HEK293 (cell line): ENCODE measurements around the gene DENND2A.

Experiments used
- GFI1B ChIP-seq: fragments of 450-650 bp; formaldehyde crosslinking; IDR thresholded peaks from 2 replicates; pipeline ENCODE4 v1.5.1; 2016; ENCODE audit warnings: missing biosample characterization, missing genetic modification characterization
- GLI2 ChIP-seq: fragments of 450-650 bp; formaldehyde crosslinking; IDR thresholded peaks from 2 replicates; pipeline ENCODE4; 2017; ENCODE audit warnings: missing biosample characterization, missing genetic modification characterization, low read depth, borderline replicate concordance
- KLF7 ChIP-seq: fragments of 450-650 bp; formaldehyde crosslinking; IDR thresholded peaks from 2 replicates; pipeline ENCODE4 v1.5.1; 2016; ENCODE audit warnings: missing biosample characterization, missing genetic modification characterization, borderline replicate concordance
- KLF9 ChIP-seq: fragments of 450-650 bp; formaldehyde crosslinking; IDR thresholded peaks from 2 replicates; pipeline ENCODE4 v1.5.1; 2016; ENCODE audit warnings: missing biosample characterization, missing genetic modification characterization, low read depth
- ZBTB17 ChIP-seq: fragments of 450-650 bp; formaldehyde crosslinking; IDR thresholded peaks from 2 replicates; pipeline ENCODE4 v1.5.1; 2016; ENCODE audit warnings: missing biosample characterization, missing genetic modification characterization
- ZNF114 ChIP-seq: fragments of 450-650 bp; formaldehyde crosslinking; IDR thresholded peaks from 2 replicates; pipeline ENCODE4 v1.5.0; 2017; ENCODE audit warnings: missing biosample characterization, missing genetic modification characterization
- ZNF132 ChIP-seq: fragments of 450-650 bp; formaldehyde crosslinking; IDR thresholded peaks from 2 replicates; pipeline ENCODE4 v1.5.1; 2017; ENCODE audit warnings: missing biosample characterization, missing genetic modification characterization, borderline replicate concordance
- ZNF133 ChIP-seq: fragments of 450-650 bp; formaldehyde crosslinking; IDR thresholded peaks from 2 replicates; pipeline ENCODE4 v1.5.1; 2016; ENCODE audit warnings: missing biosample characterization, missing genetic modification characterization
- ZNF184 ChIP-seq: fragments of 450-650 bp; IDR thresholded peaks from 2 replicates; pipeline ENCODE4 v1.5.1; 2018; ENCODE audit warnings: missing biosample characterization, mild to moderate bottlenecking, missing genetic modification characterization
- ZNF202 ChIP-seq: fragments of 450-650 bp; formaldehyde crosslinking; IDR thresholded peaks from 2 replicates; pipeline ENCODE4 v1.5.1; 2016; ENCODE audit warnings: missing biosample characterization, missing genetic modification characterization, borderline replicate concordance
- ZNF24 ChIP-seq: fragments of 450-650 bp; formaldehyde crosslinking; IDR thresholded peaks from 2 replicates; pipeline ENCODE4 v1.5.1; 2016; ENCODE audit warnings: missing biosample characterization, missing genetic modification characterization
- ZNF311 ChIP-seq: fragments of 450-650 bp; formaldehyde crosslinking; IDR thresholded peaks from 2 replicates; pipeline ENCODE4 v1.5.1; 2017; ENCODE audit warnings: missing biosample characterization, missing genetic modification characterization, borderline replicate concordance
- ZNF366 ChIP-seq: fragments of 450-650 bp; formaldehyde crosslinking; conservative IDR thresholded peaks from 2 replicates; pipeline ENCODE4 v1.5.1; 2016; ENCODE audit warnings: missing biosample characterization, missing genetic modification characterization
- ZNF416 ChIP-seq: fragments of 450-650 bp; formaldehyde crosslinking; IDR thresholded peaks from 2 replicates; pipeline ENCODE4 v1.5.1; 2016; ENCODE audit warnings: missing biosample characterization, missing genetic modification characterization
- ZNF530 ChIP-seq: fragments of 450-650 bp; formaldehyde crosslinking; IDR thresholded peaks from 2 replicates; pipeline ENCODE4 v1.5.1; 2016; ENCODE audit warnings: low read depth, missing biosample characterization, missing genetic modification characterization
- ZNF585B ChIP-seq: fragments of 450-650 bp; formaldehyde crosslinking; IDR thresholded peaks from 2 replicates; pipeline ENCODE4 v1.5.1; 2016; ENCODE audit warnings: missing biosample characterization, missing genetic modification characterization
- ZNF623 ChIP-seq: fragments of 450-650 bp; formaldehyde crosslinking; IDR thresholded peaks from 2 replicates; pipeline ENCODE4 v1.5.1; 2016; ENCODE audit warnings: missing biosample characterization, missing genetic modification characterization
- ZNF768 ChIP-seq: fragments of 450-650 bp; formaldehyde crosslinking; IDR thresholded peaks from 2 replicates; pipeline ENCODE4 v1.5.1; 2018; ENCODE audit warnings: missing biosample characterization, mild to moderate bottlenecking, missing genetic modification characterization
- ZNF776 ChIP-seq: fragments of 450-650 bp; formaldehyde crosslinking; IDR thresholded peaks from 2 replicates; pipeline ENCODE4 v1.5.0; 2017; ENCODE audit warnings: missing biosample characterization, missing genetic modification characterization, borderline replicate concordance
- ZNF837 ChIP-seq: fragments of 450-650 bp; formaldehyde crosslinking; IDR thresholded peaks from 2 replicates; pipeline ENCODE4 v1.5.1; 2016; ENCODE audit warnings: missing biosample characterization, missing genetic modification characterization
- TF ChIP-seq, protein P1 (sequence below): fragments of 450-650 bp; formaldehyde crosslinking; IDR thresholded peaks from 2 replicates; pipeline ENCODE4 v1.5.1; 2016; ENCODE audit warnings: missing biosample characterization, missing genetic modification characterization
- TF ChIP-seq, protein P2 (sequence below): fragments of 450-650 bp; formaldehyde crosslinking; conservative IDR thresholded peaks from 2 replicates; pipeline ENCODE4 v1.5.1; 2016; ENCODE audit warnings: low read depth, missing biosample characterization, missing genetic modification characterization
- TF ChIP-seq, protein P3 (sequence below): fragments of 450-650 bp; formaldehyde crosslinking; IDR thresholded peaks from 2 replicates; pipeline ENCODE4 v1.5.1; 2016; ENCODE audit warnings: missing biosample characterization, missing genetic modification characterization
- TF ChIP-seq, protein P4 (sequence below): fragments of 450-650 bp; formaldehyde crosslinking; IDR thresholded peaks from 2 replicates; pipeline ENCODE4 v1.5.1; 2016; ENCODE audit warnings: missing biosample characterization, missing genetic modification characterization
- TF ChIP-seq, protein P5 (sequence below): fragments of 450-650 bp; formaldehyde crosslinking; IDR thresholded peaks from 2 replicates; pipeline ENCODE4 v1.5.1; 2017; ENCODE audit warnings: missing biosample characterization, mild to moderate bottlenecking, missing genetic modification characterization, moderate library complexity
- TF ChIP-seq, protein P6 (sequence below): fragments of 450-650 bp; formaldehyde crosslinking; IDR thresholded peaks from 2 replicates; pipeline ENCODE4 v1.5.0; 2017; ENCODE audit warnings: missing biosample characterization, missing genetic modification characterization, borderline replicate concordance
- TF ChIP-seq, protein P7 (sequence below): fragments of 450-650 bp; formaldehyde crosslinking; IDR thresholded peaks from 2 replicates; pipeline ENCODE4 v1.5.1; 2016; ENCODE audit warnings: missing biosample characterization, missing genetic modification characterization

DENND2A gene

DNA sequence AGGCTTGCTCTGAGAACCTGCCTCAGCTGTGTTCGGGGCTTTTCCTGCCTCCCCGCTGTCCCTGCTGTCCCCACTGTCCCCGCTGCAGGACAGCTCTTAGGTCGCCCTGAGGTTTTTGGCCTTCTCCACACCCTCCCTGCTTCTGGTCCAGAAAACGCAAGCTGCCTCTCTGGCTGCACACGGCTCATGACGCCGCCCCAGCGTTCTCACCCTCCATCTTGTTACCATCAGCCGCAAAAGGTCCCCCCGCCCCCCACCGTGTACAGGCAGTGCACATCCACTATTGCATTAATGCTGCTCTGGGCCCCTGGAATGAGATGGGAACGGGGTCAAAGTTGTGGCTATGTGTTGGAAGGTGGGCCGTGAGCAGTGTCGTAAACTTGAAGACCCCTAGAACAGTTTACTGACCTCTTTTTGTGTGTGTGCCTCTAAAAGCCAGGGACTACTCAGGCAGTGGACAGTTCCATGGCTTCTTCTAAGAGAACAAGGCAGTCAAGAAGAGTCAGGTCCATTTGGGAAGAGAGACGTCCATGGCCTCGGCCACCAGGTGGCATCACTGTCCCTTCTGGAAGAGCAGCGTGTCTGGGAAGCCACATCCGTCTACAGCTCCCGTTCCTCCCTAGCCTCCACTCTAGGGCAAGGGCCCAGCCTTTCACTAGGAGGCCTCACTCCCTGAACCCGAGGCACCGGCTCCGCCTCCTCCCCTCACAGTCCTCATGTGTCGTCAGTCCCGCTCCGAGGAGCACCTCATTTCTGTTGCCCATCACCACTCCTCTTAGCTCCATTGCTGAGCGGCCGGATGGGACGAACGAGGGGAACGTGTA is 122.9 kb downstream of the DENND2A start (continued):
- TF ChIP-seq KLF7 (no peak), ZNF623 (tag by site-specific recombination) (no peak), ZNF768 (tag by site-specific recombination) (no peak), GFI1B (tag by site-specific recombination) (no peak), GLI2 (tag by site-specific recombination) (no peak), ZNF837 (no peak), KLF9 (tag by site-specific recombination) (no peak), ZNF311 (no peak), ZNF114 (tag by site-specific recombination) (no peak), ZNF202 (no peak), ZNF132 (tag by site-specific recombination) (no peak), ZNF585B (no peak), ZNF24 (tag by site-specific recombination) (0 out of 2 replicates have a peak, but pooled peaks have one; percentile 57), ZNF416 (tag by site-specific recombination) (no peak), ZNF776 (tag by site-specific recombination) (no peak), ZNF133 (tag by site-specific recombination) (no peak), ZNF366 (no peak), ZBTB17 (tag by site-specific recombination) (peak; percentile 74), ZNF530 (tag by site-specific recombination) (no peak), ZNF184 (no peak; the same call in 1 of the 2 replicates)
- TF ChIP-seq, protein P1, sequence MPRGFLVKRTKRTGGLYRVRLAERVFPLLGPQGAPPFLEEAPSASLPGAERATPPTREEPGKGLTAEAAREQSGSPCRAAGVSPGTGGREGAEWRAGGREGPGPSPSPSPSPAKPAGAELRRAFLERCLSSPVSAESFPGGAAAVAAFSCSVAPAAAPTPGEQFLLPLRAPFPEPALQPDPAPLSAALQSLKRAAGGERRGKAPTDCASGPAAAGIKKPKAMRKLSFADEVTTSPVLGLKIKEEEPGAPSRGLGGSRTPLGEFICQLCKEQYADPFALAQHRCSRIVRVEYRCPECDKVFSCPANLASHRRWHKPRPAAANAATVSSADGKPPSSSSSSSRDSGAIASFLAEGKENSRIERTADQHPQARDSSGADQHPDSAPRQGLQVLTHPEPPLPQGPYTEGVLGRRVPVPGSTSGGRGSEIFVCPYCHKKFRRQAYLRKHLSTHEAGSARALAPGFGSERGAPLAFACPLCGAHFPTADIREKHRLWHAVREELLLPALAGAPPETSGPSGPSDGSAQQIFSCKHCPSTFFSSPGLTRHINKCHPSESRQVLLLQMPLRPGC: no peak
- TF ChIP-seq, protein P2, sequence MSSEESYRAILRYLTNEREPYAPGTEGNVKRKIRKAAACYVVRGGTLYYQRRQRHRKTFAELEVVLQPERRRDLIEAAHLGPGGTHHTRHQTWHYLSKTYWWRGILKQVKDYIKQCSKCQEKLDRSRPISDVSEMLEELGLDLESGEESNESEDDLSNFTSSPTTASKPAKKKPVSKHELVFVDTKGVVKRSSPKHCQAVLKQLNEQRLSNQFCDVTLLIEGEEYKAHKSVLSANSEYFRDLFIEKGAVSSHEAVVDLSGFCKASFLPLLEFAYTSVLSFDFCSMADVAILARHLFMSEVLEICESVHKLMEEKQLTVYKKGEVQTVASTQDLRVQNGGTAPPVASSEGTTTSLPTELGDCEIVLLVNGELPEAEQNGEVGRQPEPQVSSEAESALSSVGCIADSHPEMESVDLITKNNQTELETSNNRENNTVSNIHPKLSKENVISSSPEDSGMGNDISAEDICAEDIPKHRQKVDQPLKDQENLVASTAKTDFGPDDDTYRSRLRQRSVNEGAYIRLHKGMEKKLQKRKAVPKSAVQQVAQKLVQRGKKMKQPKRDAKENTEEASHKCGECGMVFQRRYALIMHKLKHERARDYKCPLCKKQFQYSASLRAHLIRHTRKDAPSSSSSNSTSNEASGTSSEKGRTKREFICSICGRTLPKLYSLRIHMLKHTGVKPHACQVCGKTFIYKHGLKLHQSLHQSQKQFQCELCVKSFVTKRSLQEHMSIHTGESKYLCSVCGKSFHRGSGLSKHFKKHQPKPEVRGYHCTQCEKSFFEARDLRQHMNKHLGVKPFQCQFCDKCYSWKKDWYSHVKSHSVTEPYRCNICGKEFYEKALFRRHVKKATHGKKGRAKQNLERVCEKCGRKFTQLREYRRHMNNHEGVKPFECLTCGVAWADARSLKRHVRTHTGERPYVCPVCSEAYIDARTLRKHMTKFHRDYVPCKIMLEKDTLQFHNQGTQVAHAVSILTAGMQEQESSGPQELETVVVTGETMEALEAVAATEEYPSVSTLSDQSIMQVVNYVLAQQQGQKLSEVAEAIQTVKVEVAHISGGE (tag by site-specific recombination): no peak
- TF ChIP-seq, protein P3, sequence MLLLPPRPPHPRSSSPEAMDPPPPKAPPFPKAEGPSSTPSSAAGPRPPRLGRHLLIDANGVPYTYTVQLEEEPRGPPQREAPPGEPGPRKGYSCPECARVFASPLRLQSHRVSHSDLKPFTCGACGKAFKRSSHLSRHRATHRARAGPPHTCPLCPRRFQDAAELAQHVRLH (tag by site-specific recombination): no peak
- TF ChIP-seq, protein P4, sequence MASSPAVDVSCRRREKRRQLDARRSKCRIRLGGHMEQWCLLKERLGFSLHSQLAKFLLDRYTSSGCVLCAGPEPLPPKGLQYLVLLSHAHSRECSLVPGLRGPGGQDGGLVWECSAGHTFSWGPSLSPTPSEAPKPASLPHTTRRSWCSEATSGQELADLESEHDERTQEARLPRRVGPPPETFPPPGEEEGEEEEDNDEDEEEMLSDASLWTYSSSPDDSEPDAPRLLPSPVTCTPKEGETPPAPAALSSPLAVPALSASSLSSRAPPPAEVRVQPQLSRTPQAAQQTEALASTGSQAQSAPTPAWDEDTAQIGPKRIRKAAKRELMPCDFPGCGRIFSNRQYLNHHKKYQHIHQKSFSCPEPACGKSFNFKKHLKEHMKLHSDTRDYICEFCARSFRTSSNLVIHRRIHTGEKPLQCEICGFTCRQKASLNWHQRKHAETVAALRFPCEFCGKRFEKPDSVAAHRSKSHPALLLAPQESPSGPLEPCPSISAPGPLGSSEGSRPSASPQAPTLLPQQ: peak; percentile 71; the same call in 1 of the 2 replicates
- TF ChIP-seq, protein P5, sequence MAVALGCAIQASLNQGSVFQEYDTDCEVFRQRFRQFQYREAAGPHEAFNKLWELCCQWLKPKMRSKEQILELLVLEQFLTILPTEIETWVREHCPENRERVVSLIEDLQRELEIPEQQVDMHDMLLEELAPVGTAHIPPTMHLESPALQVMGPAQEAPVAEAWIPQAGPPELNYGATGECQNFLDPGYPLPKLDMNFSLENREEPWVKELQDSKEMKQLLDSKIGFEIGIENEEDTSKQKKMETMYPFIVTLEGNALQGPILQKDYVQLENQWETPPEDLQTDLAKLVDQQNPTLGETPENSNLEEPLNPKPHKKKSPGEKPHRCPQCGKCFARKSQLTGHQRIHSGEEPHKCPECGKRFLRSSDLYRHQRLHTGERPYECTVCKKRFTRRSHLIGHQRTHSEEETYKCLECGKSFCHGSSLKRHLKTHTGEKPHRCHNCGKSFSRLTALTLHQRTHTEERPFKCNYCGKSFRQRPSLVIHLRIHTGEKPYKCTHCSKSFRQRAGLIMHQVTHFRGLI (tag by site-specific recombination): no peak
- TF ChIP-seq, protein P6, sequence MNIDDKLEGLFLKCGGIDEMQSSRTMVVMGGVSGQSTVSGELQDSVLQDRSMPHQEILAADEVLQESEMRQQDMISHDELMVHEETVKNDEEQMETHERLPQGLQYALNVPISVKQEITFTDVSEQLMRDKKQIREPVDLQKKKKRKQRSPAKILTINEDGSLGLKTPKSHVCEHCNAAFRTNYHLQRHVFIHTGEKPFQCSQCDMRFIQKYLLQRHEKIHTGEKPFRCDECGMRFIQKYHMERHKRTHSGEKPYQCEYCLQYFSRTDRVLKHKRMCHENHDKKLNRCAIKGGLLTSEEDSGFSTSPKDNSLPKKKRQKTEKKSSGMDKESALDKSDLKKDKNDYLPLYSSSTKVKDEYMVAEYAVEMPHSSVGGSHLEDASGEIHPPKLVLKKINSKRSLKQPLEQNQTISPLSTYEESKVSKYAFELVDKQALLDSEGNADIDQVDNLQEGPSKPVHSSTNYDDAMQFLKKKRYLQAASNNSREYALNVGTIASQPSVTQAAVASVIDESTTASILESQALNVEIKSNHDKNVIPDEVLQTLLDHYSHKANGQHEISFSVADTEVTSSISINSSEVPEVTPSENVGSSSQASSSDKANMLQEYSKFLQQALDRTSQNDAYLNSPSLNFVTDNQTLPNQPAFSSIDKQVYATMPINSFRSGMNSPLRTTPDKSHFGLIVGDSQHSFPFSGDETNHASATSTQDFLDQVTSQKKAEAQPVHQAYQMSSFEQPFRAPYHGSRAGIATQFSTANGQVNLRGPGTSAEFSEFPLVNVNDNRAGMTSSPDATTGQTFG (tag by site-specific recombination): no peak
- TF ChIP-seq, protein P7, sequence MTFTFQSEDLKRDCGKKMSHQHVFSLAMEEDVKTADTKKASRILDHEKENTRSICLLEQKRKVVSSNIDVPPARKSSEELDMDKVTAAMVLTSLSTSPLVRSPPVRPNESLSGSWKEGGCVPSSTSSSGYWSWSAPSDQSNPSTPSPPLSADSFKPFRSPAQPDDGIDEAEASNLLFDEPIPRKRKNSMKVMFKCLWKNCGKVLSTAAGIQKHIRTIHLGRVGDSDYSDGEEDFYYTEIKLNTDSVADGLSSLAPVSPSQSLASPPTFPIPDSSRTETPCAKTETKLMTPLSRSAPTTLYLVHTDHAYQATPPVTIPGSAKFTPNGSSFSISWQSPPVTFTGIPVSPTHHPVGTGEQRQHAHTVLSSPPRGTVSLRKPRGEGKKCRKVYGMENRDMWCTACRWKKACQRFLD (tag by site-specific recombination): no peak
